Measurements from ENCODE around the gene INPP4A.
A peak's percentile ranks its signal among the peaks of the same experiment; 100 is the strongest.

The INPP4A gene

GRCh38 chr2:98498703-98499440 is 54.2 kb downstream of the INPP4A start:
- no peak for DNase-seq

- DNase-seq: no peak
These were observed 55.9 kb downstream of the INPP4A start for GRCh38 chr2:98500561-98500960.

GRCh38 chr2:98501223-98501622 is 56.6 kb downstream of the INPP4A start:
- DNase-seq: no peak

- no peak for DNase-seq
These were observed 57.2 kb downstream of the INPP4A start for GRCh38 chr2:98501876-98502275.

GRCh38 chr2:98502556-98503335 is 58.1 kb downstream of the INPP4A start:
- no peak for DNase-seq

- no peak for DNase-seq
These were observed 58.9 kb downstream of the INPP4A start for GRCh38 chr2:98503481-98504105.

- no peak for DNase-seq
These were observed 59.9 kb downstream of the INPP4A start for GRCh38 chr2:98504381-98505109.

GRCh38 chr2:98505311-98505808 is 60.7 kb downstream of the INPP4A start:
- DNase-seq: no peak

GRCh38 chr2:98505971-98506664 is 61.5 kb downstream of the INPP4A start:
- DNase-seq: no peak

GRCh38 chr2:98506881-98507280 is 62.2 kb downstream of the INPP4A start:
- DNase-seq: no peak

- no peak for DNase-seq
These were observed 62.8 kb downstream of the INPP4A start for GRCh38 chr2:98507461-98507860.

- no peak for DNase-seq
These were observed 63.4 kb downstream of the INPP4A start for GRCh38 chr2:98507891-98508708.

GRCh38 chr2:98508709-98509066 is 64.0 kb downstream of the INPP4A start:
- peak; percentile 13 for DNase-seq

GRCh38 chr2:98509542-98510321 is 65.1 kb downstream of the INPP4A start:
- no peak for DNase-seq

- no peak for DNase-seq
These were observed 65.6 kb downstream of the INPP4A start for GRCh38 chr2:98510322-98510662.

- DNase-seq: no peak
These were observed 67.3 kb downstream of the INPP4A start for GRCh38 chr2:98511981-98512380.

GRCh38 chr2:98512699-98513098 is 68.0 kb downstream of the INPP4A start:
- no peak for DNase-seq

GRCh38 chr2:98514096-98514639 is 69.5 kb downstream of the INPP4A start:
- no peak for DNase-seq

GRCh38 chr2:98514879-98515249 is 70.2 kb downstream of the INPP4A start:
- no peak for DNase-seq

- DNase-seq: no peak
These were observed 70.8 kb downstream of the INPP4A start for GRCh38 chr2:98515250-98515991.
